Amniotic stem cell (primary cell): ENCODE results near the gene HRH2.
"Not testable (repeated sequence)": the region's sequence is repeated elsewhere in the genome, so short reads cannot be mapped to it uniquely, and the experiment has no call there.

Experiments
- DNase-seq: peaks from one replicate; lab custom pipeline; 2025; lab: John Stamatoyannopoulos, UW

HRH2 gene

GRCh38 chr5:175657593-175658271 is at the start of gene HRH2:
Gene HRH2, plus strand, starts transcription at chr5:175658071. Its CDS starts 25,163 bp downstream, at chr5:175683234.
- DNase-seq: no peak

- DNase-seq: no peak
These were observed 48.3 kb upstream of the HRH2 start for GRCh38 chr5:175609526-175609925.

GRCh38 chr5:175610381-175610780 is 47.5 kb upstream of the HRH2 start:
- DNase-seq: no peak

GRCh38 chr5:175610898-175611297 is 47.0 kb upstream of the HRH2 start:
- DNase-seq: no peak

GRCh38 chr5:175614223-175614815 is 43.6 kb upstream of the HRH2 start:
- DNase-seq: no peak

- DNase-seq: no peak
These were observed 43.0 kb upstream of the HRH2 start for GRCh38 chr5:175614861-175615260.

GRCh38 chr5:175616083-175616482 is 41.8 kb upstream of the HRH2 start:
- no peak for DNase-seq

- DNase-seq: not testable (repeated sequence)
These were observed 41.3 kb upstream of the HRH2 start for GRCh38 chr5:175616527-175616926.

- no peak for DNase-seq
These were observed 40.4 kb upstream of the HRH2 start for GRCh38 chr5:175617447-175617846.

- no peak for DNase-seq
These were observed 37.3 kb upstream of the HRH2 start for GRCh38 chr5:175620527-175620926.

GRCh38 chr5:175621971-175622370 is 35.9 kb upstream of the HRH2 start:
- no peak for DNase-seq

- DNase-seq: no peak
These were observed 34.8 kb upstream of the HRH2 start for GRCh38 chr5:175623088-175623487.

GRCh38 chr5:175624316-175624715 is 33.6 kb upstream of the HRH2 start:
- no peak for DNase-seq

- no peak for DNase-seq
These were observed 30.9 kb upstream of the HRH2 start for GRCh38 chr5:175627005-175627404.

GRCh38 chr5:175627739-175628138 is 30.1 kb upstream of the HRH2 start:
- no peak for DNase-seq

GRCh38 chr5:175628668-175629067 is 29.2 kb upstream of the HRH2 start:
- DNase-seq: no peak

- DNase-seq: no peak
These were observed 28.6 kb upstream of the HRH2 start for GRCh38 chr5:175629261-175629660.

- no peak for DNase-seq
These were observed 28.1 kb upstream of the HRH2 start for GRCh38 chr5:175629793-175630192.

GRCh38 chr5:175635854-175636584 is 21.9 kb upstream of the HRH2 start:
- DNase-seq: no peak

- no peak for DNase-seq
These were observed 19.6 kb upstream of the HRH2 start for GRCh38 chr5:175638305-175638704.

GRCh38 chr5:175640106-175640775 is 17.6 kb upstream of the HRH2 start:
- DNase-seq: no peak

- DNase-seq: no peak
These were observed 14.9 kb upstream of the HRH2 start for GRCh38 chr5:175642998-175643397.

- no peak for DNase-seq
These were observed 11.6 kb upstream of the HRH2 start for GRCh38 chr5:175646251-175646650.
